ENCODE measurements around the gene HPX. TPM values are rescaled to one million over a fixed set of nuclear protein-coding genes. Genes with fewer than 3 reads are reported as not detected.

Gene HPX
- total RNA-seq, 1 donor from 2014 or later: 9.6 TPM

DNA sequence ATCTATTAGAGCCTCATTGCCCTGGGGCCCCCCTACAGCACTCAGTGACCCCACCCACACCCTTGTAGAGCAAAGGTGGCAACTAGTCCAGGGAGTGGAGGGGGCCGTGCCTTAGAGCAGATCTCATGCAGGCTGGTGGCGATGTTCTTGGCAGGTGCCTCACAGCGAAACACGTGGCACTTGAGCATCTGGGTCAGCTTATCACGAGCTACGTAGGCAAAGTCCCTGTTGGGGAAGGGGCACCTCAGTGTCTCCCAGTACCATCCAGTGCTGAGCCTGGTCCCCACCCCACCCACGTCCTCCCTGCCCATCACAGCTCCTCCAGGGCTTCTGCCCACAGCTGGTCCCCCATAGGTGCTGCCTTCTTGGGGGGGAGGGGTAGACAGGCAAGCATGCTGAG lies 39.3 kb downstream of the HPX start:
- Mint-ChIP-seq H3K36me3 (ENCODE audit: unreplicated experiment) (peaks cover 9% of the 10 kb centered on the region), H3K27ac (ENCODE audit: unreplicated experiment) (no peak overlapping the region), H3K4me3 (ENCODE audit: unreplicated experiment) (no peak overlapping the region), H3K9me3 (ENCODE audit: unreplicated experiment) (no peaks in the 10 kb centered on the region), H3K4me1 (ENCODE audit: low read depth, unreplicated experiment) (peaks cover 14% of the 10 kb centered on the region), H3K27me3 (ENCODE audit: unreplicated experiment) (peaks cover 4% of the 10 kb centered on the region)
- TF ChIP-seq, protein P1, sequence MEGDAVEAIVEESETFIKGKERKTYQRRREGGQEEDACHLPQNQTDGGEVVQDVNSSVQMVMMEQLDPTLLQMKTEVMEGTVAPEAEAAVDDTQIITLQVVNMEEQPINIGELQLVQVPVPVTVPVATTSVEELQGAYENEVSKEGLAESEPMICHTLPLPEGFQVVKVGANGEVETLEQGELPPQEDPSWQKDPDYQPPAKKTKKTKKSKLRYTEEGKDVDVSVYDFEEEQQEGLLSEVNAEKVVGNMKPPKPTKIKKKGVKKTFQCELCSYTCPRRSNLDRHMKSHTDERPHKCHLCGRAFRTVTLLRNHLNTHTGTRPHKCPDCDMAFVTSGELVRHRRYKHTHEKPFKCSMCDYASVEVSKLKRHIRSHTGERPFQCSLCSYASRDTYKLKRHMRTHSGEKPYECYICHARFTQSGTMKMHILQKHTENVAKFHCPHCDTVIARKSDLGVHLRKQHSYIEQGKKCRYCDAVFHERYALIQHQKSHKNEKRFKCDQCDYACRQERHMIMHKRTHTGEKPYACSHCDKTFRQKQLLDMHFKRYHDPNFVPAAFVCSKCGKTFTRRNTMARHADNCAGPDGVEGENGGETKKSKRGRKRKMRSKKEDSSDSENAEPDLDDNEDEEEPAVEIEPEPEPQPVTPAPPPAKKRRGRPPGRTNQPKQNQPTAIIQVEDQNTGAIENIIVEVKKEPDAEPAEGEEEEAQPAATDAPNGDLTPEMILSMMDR (IDR thresholded peaks at IDR 0.05; ENCODE audit: partially characterized antibody, unreplicated experiment): no peak
- no peak for DNase-seq

DNA sequence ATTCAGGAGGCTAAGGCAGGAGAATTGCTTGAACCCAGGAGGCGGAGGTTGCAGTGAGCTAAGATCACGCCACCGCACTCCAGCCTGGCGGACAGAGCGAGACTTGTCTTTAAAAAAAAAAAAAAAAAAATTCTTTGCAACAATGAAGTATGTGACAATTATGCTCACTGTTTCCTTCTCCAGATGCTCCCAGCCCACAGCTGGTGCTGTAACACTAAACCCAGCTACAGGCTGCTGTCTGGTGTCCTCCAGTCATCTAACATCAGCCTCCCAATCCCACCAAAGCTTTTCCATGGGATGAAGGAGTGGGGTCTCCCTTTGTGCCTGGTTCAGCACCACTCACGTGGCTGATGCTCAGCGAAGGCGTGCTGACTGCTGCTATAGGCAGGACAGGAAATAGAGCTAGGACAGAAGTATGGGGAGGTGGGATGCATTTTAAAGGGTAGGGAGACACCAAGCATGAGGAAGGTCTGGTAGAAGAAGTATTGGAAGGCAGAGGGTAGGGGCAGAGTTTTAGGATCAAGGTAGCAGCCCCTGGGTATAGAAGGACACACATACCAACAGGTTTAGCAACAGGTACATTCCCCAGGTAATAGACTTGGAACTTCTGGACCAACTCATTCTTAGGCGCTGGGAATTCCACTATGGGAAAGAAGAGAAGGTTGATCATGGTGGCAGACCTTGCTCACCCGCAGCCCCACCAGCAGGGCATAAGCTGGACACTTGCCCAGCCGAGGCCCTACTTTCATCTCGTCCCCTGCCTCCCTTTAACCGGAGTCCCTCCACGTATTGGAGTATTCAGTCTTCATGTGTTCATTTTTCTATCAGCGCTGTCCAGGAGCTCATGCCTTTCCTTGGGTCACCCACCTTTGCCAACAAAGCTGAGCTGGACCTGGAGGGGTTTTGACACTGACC lies 40.1 kb downstream of the HPX start:
- no peaks in the 10 kb centered on the region for H3K9me3 Mint-ChIP-seq (ENCODE audit: unreplicated experiment)

DNA sequence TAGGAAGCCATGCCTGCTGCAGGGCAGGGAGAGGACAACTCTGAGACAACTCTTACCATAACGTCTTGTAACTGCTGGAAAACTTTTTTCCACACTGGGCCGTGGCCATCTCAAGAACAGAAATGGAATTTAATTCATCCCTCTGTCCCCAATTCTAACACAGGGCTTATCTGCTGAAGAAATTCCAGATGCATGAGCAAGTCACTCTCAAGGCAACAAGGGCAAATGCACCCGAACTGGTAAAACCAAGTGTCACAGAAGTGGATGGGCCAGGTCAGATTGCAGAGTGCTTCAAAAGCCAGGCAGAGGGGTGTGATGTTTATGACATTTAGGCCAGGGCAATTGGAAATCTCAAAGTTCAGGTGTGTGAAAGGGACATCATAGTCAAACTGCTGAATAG lies 43.2 kb downstream of the HPX start:
- Mint-ChIP-seq H3K9me3 (ENCODE audit: unreplicated experiment) (peaks cover 1% of the 10 kb centered on the region), H3K4me1 (ENCODE audit: low read depth, unreplicated experiment) (peaks cover 2% of the 10 kb centered on the region), H3K27ac (ENCODE audit: unreplicated experiment) (no peak overlapping the region), H3K27me3 (ENCODE audit: unreplicated experiment) (peaks cover 6% of the 10 kb centered on the region), H3K36me3 (ENCODE audit: unreplicated experiment) (peaks cover 13% of the 10 kb centered on the region), H3K4me3 (ENCODE audit: unreplicated experiment) (no peak overlapping the region)
- no peak for DNase-seq
- TF ChIP-seq, protein P1 (IDR thresholded peaks at IDR 0.05; ENCODE audit: partially characterized antibody, unreplicated experiment): no peak

More for the DNA sequence above, 40.1 kb downstream of the HPX start:
- Mint-ChIP-seq H3K4me3 (ENCODE audit: unreplicated experiment) (no peak overlapping the region), H3K36me3 (ENCODE audit: unreplicated experiment) (peaks cover 13% of the 10 kb centered on the region), H3K4me1 (ENCODE audit: low read depth, unreplicated experiment) (peaks cover 9% of the 10 kb centered on the region), H3K27ac (ENCODE audit: unreplicated experiment) (no peak overlapping the region), H3K27me3 (ENCODE audit: unreplicated experiment) (peaks cover 5% of the 10 kb centered on the region)
- no peak for DNase-seq
- TF ChIP-seq, protein P1 (IDR thresholded peaks at IDR 0.05; ENCODE audit: partially characterized antibody, unreplicated experiment): no peak

DNA sequence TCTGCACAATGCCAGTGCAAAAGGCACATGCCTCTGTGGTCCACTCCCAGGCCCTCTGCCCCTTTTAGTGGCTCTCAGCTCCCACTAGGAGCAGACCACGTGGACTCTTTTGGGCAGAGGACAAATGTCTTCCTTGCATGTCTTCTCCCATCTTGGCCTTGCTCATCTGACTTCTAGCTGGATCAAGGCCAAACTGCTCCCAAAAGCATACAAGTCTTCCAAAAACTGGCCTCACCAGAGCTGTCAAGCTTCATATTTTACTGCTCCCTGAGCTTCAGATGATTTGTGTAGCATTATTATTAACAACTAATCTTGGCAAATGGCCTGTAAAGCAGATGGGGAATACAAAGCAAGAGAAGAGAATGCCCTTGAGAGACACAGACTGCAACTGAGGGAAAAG lies 43.6 kb downstream of the HPX start:
- TF ChIP-seq, protein P1 (IDR thresholded peaks at IDR 0.05; ENCODE audit: partially characterized antibody, unreplicated experiment): no peak
- DNase-seq: no peak
- Mint-ChIP-seq H3K9me3 (ENCODE audit: unreplicated experiment) (peaks cover 1% of the 10 kb centered on the region), H3K4me1 (ENCODE audit: low read depth, unreplicated experiment) (peaks cover 2% of the 10 kb centered on the region), H3K4me3 (ENCODE audit: unreplicated experiment) (no peak overlapping the region), H3K36me3 (ENCODE audit: unreplicated experiment) (peaks cover 13% of the 10 kb centered on the region), H3K27me3 (ENCODE audit: unreplicated experiment) (peaks cover 7% of the 10 kb centered on the region), H3K27ac (ENCODE audit: unreplicated experiment) (no peak overlapping the region)

DNA sequence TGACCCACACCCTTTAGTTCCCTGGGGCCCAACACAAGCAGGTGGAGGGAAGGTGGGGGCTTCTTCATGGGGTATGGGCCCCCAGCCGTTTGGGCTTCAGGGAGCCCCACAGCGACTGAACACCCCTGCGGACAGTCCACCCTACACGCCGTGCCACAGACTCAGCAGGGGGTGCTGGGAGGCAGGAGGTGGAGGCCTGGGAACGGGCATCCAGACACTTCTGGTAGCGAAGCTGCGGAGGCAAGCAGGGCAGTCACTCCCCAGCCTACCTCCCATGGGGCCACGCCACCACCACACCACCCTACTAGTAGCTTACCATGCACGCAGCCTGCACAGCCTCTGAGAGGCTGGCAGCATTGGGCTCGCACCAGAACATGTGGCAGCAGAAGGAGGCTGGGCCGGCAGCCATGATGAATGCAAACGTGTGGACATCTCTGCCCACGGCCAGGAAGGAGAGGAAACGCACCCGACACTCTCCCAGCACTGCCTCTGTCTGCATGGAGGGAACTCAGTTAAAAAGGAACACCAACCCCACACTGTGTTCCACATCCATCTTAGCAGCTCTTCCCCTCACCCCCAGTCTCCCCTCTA lies 45.2 kb downstream of the HPX start:
- Mint-ChIP-seq H3K9me3 (ENCODE audit: unreplicated experiment) (peaks cover 3% of the 10 kb centered on the region), H3K27ac (ENCODE audit: unreplicated experiment) (no peak overlapping the region), H3K27me3 (ENCODE audit: unreplicated experiment) (peaks cover 7% of the 10 kb centered on the region), H3K4me1 (ENCODE audit: low read depth, unreplicated experiment) (peaks cover 3% of the 10 kb centered on the region), H3K36me3 (ENCODE audit: unreplicated experiment) (peaks cover 13% of the 10 kb centered on the region), H3K4me3 (ENCODE audit: unreplicated experiment) (no peak overlapping the region)
- DNase-seq: no peak
- TF ChIP-seq, protein P1 (IDR thresholded peaks at IDR 0.05; ENCODE audit: partially characterized antibody, unreplicated experiment): no peak

Measured in glutamatergic neuron (in vitro differentiated cells).